ENCODE measurements around the gene RAP2B.

GRCh38 chr3:153130312-153130977, 31.6 kb upstream of the RAP2B start:
- TF ChIP-seq CTCF (IDR thresholded peaks at IDR 0.05; ENCODE audit: low read depth, low read length) (no peak), POLR2A (IDR thresholded peaks at IDR 0.05; ENCODE audit: extremely low read depth, insufficient read length) (no peak), MYC (IDR thresholded peaks at IDR 0.05; ENCODE audit: low read depth, low read length) (no peak)
- TF ChIP-seq, protein P1, sequence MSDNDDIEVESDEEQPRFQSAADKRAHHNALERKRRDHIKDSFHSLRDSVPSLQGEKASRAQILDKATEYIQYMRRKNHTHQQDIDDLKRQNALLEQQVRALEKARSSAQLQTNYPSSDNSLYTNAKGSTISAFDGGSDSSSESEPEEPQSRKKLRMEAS (IDR thresholded peaks at IDR 0.05; ENCODE audit: low read depth, low read length) = no peak
